Cerebellar cortex (tissue), 1 donor: Measurements from ENCODE around the gene FRAT2.
"Not testable (repeated sequence)": the region's sequence is repeated elsewhere in the genome, so short reads cannot be mapped to it uniquely, and the experiment has no call there.

Experiments
- DNase-seq: peaks from one replicate; pipeline ENCODE4 v3.0.0-alpha.2; 2015; ENCODE audit warnings: low spot score

Gene FRAT2

DNA sequence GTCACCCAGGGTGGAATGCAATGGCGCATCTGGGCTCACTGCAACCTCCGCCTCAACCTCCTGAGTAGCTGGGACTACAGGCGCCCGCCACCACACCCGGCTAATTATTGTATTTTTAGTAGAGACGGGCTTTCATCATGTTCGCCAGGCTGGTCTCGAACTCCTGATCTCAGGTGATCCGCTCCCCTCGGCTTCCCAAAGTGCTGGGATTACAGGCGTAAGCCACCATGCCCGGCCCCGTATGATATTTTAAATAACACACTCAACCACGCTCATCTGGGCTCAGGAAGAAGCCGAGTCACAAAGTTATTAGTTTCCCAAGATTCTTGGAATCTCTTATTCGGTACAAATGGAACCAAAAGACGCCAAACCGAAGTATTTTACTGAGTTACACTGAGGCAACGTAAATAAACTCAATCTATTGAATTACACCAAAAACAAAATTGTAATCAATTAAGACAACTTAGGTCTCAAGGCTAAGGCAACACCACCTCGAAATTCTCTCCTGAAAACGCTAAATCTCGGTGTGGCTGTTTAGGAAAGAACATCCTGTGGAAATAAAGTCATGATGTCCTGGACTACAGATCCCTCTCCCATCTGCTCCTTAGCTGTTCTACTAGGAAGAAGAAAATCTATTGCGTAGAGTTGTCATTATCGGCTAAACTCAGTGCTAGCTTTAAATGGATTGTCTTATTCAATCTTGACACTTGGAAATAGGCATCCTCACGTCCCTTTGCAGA is 43.0 kb downstream of the FRAT2 start:
- no peak for DNase-seq

GRCh38 chr10:97290576-97291356 is 43.8 kb downstream of the FRAT2 start:
- DNase-seq: not testable (repeated sequence)

- DNase-seq: not testable (repeated sequence)
These were observed 44.5 kb downstream of the FRAT2 start for GRCh38 chr10:97290076-97290475.
